ENCODE measurements around the gene PRKCQ. TPM values are rescaled to one million over a fixed set of nuclear protein-coding genes. Genes with fewer than 3 reads are reported as not detected.

The PRKCQ gene
- 1.6 TPM for polyA plus RNA-seq (2013, experiment 1 of 2)
- 1.4 TPM for polyA plus RNA-seq (2013, experiment 2 of 2)

GRCh38 chr10:6579904-6580278, at the start of gene PRKCQ:
Gene PRKCQ, minus strand, starts transcription at chr10:6580276. Its CDS starts 65,141 bp downstream, at chr10:6515135.
- WGBS, 2 experiments (ENCODE audit: insufficient coverage in 2 of 2): 0% methylated on average over 20 to 38 of the region's 41 CpGs
- H3K9me3 ChIP-seq (ENCODE audit: control insufficient read depth, low read length): no peaks in the 10 kb centered on the region
- no peaks in the 10 kb centered on the region for H3K4me1 ChIP-seq (ENCODE audit: control insufficient read depth, insufficient read depth, low read length, poor library complexity, severe bottlenecking)
- H3K4me3 ChIP-seq (ENCODE audit: extremely low read depth, insufficient read depth, low read length, poor library complexity, severe bottlenecking): peak within 1 kb of the TSS; percentile 58
- no peaks in the 10 kb centered on the region for H3K36me3 ChIP-seq (ENCODE audit: control insufficient read depth, insufficient read depth, low read length)
- H3K27ac ChIP-seq (ENCODE audit: low read depth, low read length, severe bottlenecking): no peak within 1 kb of the TSS

DNA sequence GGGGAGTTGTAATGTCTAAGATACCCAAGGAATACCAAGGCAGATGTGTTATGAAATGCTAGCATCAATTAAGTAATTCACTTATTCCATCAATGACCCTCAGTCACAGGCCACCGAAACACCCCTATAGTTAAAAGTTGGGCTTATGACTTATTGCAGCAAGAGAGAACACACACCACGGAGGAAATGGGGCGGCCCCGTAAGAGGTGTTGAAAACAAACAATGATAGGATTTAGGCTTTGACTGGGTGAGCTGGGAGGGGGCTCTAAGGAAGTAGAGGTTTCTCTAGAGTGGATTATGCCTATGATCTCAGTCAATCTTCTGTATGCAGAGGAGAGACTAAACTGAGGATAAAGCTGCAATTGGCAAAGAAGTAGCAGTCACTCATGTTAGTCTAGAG, 45.4 kb upstream of the PRKCQ start:
- Histone ChIP-seq H3K9me3 (ENCODE audit: control insufficient read depth, low read length) (no peaks in the 10 kb centered on the region), H3K36me3 (ENCODE audit: control insufficient read depth, insufficient read depth, low read length) (no peaks in the 10 kb centered on the region), H3K4me1 (ENCODE audit: control insufficient read depth, insufficient read depth, low read length, poor library complexity, severe bottlenecking) (peaks cover 4% of the 10 kb centered on the region), H3K27ac (ENCODE audit: low read depth, low read length, severe bottlenecking) (no peak overlapping the region), H3K4me3 (ENCODE audit: extremely low read depth, insufficient read depth, low read length, poor library complexity, severe bottlenecking) (no peak overlapping the region)
- 67 to 79% methylated on average over 3 of the region's 4 CpGs for WGBS, 2 experiments (ENCODE audit: insufficient coverage in 2 of 2)

- no peaks in the 10 kb centered on the region for H3K9me3 ChIP-seq (ENCODE audit: control insufficient read depth, low read length)
- no peaks in the 10 kb centered on the region for H3K36me3 ChIP-seq (ENCODE audit: control insufficient read depth, insufficient read depth, low read length)
- H3K4me1 ChIP-seq (ENCODE audit: control insufficient read depth, insufficient read depth, low read length, poor library complexity, severe bottlenecking): peaks cover 4% of the 10 kb centered on the region
- no peak overlapping the region for H3K4me3 ChIP-seq (ENCODE audit: extremely low read depth, insufficient read depth, low read length, poor library complexity, severe bottlenecking)
- H3K27ac ChIP-seq (ENCODE audit: low read depth, low read length, severe bottlenecking): no peak overlapping the region
- WGBS, 2 experiments (ENCODE audit: insufficient coverage in 2 of 2): 57 to 63% methylated on average over 1 to 2 of the region's 3 CpGs
Observed at GRCh38 chr10:6624392-6624791, 44.3 kb upstream of the PRKCQ start.

GRCh38 chr10:6622921-6623320, 42.8 kb upstream of the PRKCQ start:
- no peaks in the 10 kb centered on the region for H3K36me3 ChIP-seq (ENCODE audit: control insufficient read depth, insufficient read depth, low read length)
- no peaks in the 10 kb centered on the region for H3K9me3 ChIP-seq (ENCODE audit: control insufficient read depth, low read length)
- peaks cover 4% of the 10 kb centered on the region for H3K4me1 ChIP-seq (ENCODE audit: control insufficient read depth, insufficient read depth, low read length, poor library complexity, severe bottlenecking)
- H3K4me3 ChIP-seq (ENCODE audit: extremely low read depth, insufficient read depth, low read length, poor library complexity, severe bottlenecking): no peak overlapping the region
- H3K27ac ChIP-seq (ENCODE audit: low read depth, low read length, severe bottlenecking): no peak overlapping the region
- 69% methylated on average over 4 to 5 of the region's 5 CpGs for WGBS, 2 experiments (ENCODE audit: insufficient coverage in 2 of 2)

DNA sequence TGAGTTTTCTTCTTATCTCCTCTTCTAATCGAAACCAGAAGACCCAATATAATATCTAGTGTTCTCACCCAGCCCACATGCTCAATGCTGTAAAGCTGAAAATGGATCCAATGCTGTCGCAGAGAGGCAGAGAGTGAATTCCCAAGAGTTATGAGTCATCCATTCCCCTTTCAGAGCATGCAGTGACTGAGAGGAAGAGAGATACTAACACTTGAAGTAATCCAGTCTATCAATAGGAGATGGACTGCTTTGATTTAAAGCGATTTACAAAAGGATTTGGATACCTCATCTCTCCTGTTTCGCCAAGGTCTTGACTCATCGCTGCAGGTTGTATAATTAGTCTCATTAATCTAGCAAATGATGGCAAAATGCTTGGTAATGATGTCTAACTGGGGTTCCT, 41.5 kb upstream of the PRKCQ start:
- 69 to 100% methylated on average over 1 to 4 of the region's 5 CpGs for WGBS, 2 experiments (ENCODE audit: insufficient coverage in 2 of 2)
- no peak overlapping the region for H3K4me3 ChIP-seq (ENCODE audit: extremely low read depth, insufficient read depth, low read length, poor library complexity, severe bottlenecking)
- peak overlapping the region; percentile 5 for H3K27ac ChIP-seq (ENCODE audit: low read depth, low read length, severe bottlenecking)
- no peaks in the 10 kb centered on the region for H3K9me3 ChIP-seq (ENCODE audit: control insufficient read depth, low read length)
- H3K36me3 ChIP-seq (ENCODE audit: control insufficient read depth, insufficient read depth, low read length): no peaks in the 10 kb centered on the region
- H3K4me1 ChIP-seq (ENCODE audit: control insufficient read depth, insufficient read depth, low read length, poor library complexity, severe bottlenecking): peaks cover 4% of the 10 kb centered on the region

- 94 to 100% methylated on average over 3 to 7 of the region's 12 CpGs for WGBS, 2 experiments (ENCODE audit: insufficient coverage in 2 of 2)
- Histone ChIP-seq H3K4me1 (ENCODE audit: control insufficient read depth, insufficient read depth, low read length, poor library complexity, severe bottlenecking) (peaks cover 4% of the 10 kb centered on the region), H3K9me3 (ENCODE audit: control insufficient read depth, low read length) (no peaks in the 10 kb centered on the region), H3K36me3 (ENCODE audit: control insufficient read depth, insufficient read depth, low read length) (no peaks in the 10 kb centered on the region), H3K4me3 (ENCODE audit: extremely low read depth, insufficient read depth, low read length, poor library complexity, severe bottlenecking) (no peak overlapping the region), H3K27ac (ENCODE audit: low read depth, low read length, severe bottlenecking) (no peak overlapping the region)
Observed at GRCh38 chr10:6619660-6620059, 39.6 kb upstream of the PRKCQ start.

GRCh38 chr10:6618340-6618739, 38.3 kb upstream of the PRKCQ start:
- peaks cover 4% of the 10 kb centered on the region for H3K4me1 ChIP-seq (ENCODE audit: control insufficient read depth, insufficient read depth, low read length, poor library complexity, severe bottlenecking)
- H3K9me3 ChIP-seq (ENCODE audit: control insufficient read depth, low read length): no peaks in the 10 kb centered on the region
- H3K36me3 ChIP-seq (ENCODE audit: control insufficient read depth, insufficient read depth, low read length): no peaks in the 10 kb centered on the region
- no peak overlapping the region for H3K27ac ChIP-seq (ENCODE audit: low read depth, low read length, severe bottlenecking)
- no peak overlapping the region for H3K4me3 ChIP-seq (ENCODE audit: extremely low read depth, insufficient read depth, low read length, poor library complexity, severe bottlenecking)
- WGBS, 2 experiments (ENCODE audit: insufficient coverage in 2 of 2): 0% methylated on average over 1 of the region's 1 CpG

GRCh38 chr10:6617309-6618076, 37.4 kb upstream of the PRKCQ start:
- WGBS, 2 experiments (ENCODE audit: insufficient coverage in 2 of 2): no CpG with 5 or more reads among the region's 5 CpGs
- H3K27ac ChIP-seq (ENCODE audit: low read depth, low read length, severe bottlenecking): no peak overlapping the region
- H3K4me3 ChIP-seq (ENCODE audit: extremely low read depth, insufficient read depth, low read length, poor library complexity, severe bottlenecking): no peak overlapping the region
- no peaks in the 10 kb centered on the region for H3K9me3 ChIP-seq (ENCODE audit: control insufficient read depth, low read length)
- H3K36me3 ChIP-seq (ENCODE audit: control insufficient read depth, insufficient read depth, low read length): no peaks in the 10 kb centered on the region
- peaks cover 4% of the 10 kb centered on the region for H3K4me1 ChIP-seq (ENCODE audit: control insufficient read depth, insufficient read depth, low read length, poor library complexity, severe bottlenecking)

DNA sequence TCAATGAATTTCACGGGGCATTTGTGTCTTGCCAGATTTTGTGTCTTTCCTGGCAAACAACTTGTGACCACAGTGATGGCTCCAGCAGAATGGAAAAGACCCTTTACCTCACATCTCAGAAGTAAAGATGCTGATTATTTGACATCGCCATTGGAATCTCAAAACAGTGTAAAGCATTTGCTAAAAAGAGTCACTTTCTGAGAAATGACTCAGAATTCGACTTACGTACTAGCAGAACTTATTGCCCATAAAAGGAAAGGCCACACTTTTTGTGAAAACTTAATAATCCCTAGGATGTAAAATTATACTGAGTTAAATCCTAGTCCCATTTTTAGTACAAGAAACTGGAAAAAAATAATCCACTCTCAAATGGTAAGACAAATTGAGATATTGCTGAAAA, 35.9 kb upstream of the PRKCQ start:
- no peaks in the 10 kb centered on the region for H3K36me3 ChIP-seq (ENCODE audit: control insufficient read depth, insufficient read depth, low read length)
- no peak overlapping the region for H3K27ac ChIP-seq (ENCODE audit: low read depth, low read length, severe bottlenecking)
- WGBS, 2 experiments (ENCODE audit: insufficient coverage in 2 of 2): 67 to 100% methylated on average over 1 of the region's 4 CpGs
- no peaks in the 10 kb centered on the region for H3K4me1 ChIP-seq (ENCODE audit: control insufficient read depth, insufficient read depth, low read length, poor library complexity, severe bottlenecking)
- no peaks in the 10 kb centered on the region for H3K9me3 ChIP-seq (ENCODE audit: control insufficient read depth, low read length)
- no peak overlapping the region for H3K4me3 ChIP-seq (ENCODE audit: extremely low read depth, insufficient read depth, low read length, poor library complexity, severe bottlenecking)

DNA sequence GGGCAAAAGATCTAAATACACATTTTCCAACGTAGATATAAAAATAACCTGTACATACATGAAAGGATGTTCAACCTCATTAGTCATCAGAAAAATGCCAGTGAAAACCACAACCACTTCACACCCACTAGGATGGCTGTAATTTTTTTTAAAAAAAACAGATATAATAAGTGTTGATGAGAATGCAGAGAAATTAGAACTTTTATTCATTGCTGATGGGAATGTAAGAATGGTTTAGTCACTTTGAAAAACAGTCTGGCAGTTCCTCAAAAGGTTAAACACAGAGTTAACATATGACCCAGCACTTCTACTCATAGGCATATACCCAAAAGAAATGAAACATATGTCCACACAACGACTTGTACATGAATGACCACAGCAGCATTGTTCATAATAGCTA, 32.3 kb upstream of the PRKCQ start:
- H3K4me3 ChIP-seq (ENCODE audit: extremely low read depth, insufficient read depth, low read length, poor library complexity, severe bottlenecking): no peak overlapping the region
- no peaks in the 10 kb centered on the region for H3K4me1 ChIP-seq (ENCODE audit: control insufficient read depth, insufficient read depth, low read length, poor library complexity, severe bottlenecking)
- WGBS, 2 experiments (ENCODE audit: insufficient coverage in 2 of 2): 83% methylated on average over 1 of the region's 2 CpGs; no CpG with 5 or more reads in 1 of the 2 experiments
- H3K27ac ChIP-seq (ENCODE audit: low read depth, low read length, severe bottlenecking): no peak overlapping the region
- H3K9me3 ChIP-seq (ENCODE audit: control insufficient read depth, low read length): no peaks in the 10 kb centered on the region
- H3K36me3 ChIP-seq (ENCODE audit: control insufficient read depth, insufficient read depth, low read length): no peaks in the 10 kb centered on the region

- Histone ChIP-seq H3K27ac (ENCODE audit: low read depth, low read length, severe bottlenecking) (no peak overlapping the region), H3K36me3 (ENCODE audit: control insufficient read depth, insufficient read depth, low read length) (no peaks in the 10 kb centered on the region), H3K9me3 (ENCODE audit: control insufficient read depth, low read length) (no peaks in the 10 kb centered on the region), H3K4me1 (ENCODE audit: control insufficient read depth, insufficient read depth, low read length, poor library complexity, severe bottlenecking) (no peaks in the 10 kb centered on the region), H3K4me3 (ENCODE audit: extremely low read depth, insufficient read depth, low read length, poor library complexity, severe bottlenecking) (no peak overlapping the region)
Observed at GRCh38 chr10:6610647-6611046, 30.6 kb upstream of the PRKCQ start.

Measured in mesodermal cell (in vitro differentiated cells).